G401 (cell line): ENCODE data around the gene SPATA31D1. TPM values are rescaled to one million over a fixed set of nuclear protein-coding genes. Genes with fewer than 3 reads are reported as not detected.
"Not testable (repeated sequence)": the region's sequence is repeated elsewhere in the genome, so short reads cannot be mapped to it uniquely, and the experiment has no call there.

Experiments
- DNase-seq: peaks from one replicate; pipeline ENCODE4 v3.0.0-alpha.2; 2015; ENCODE audit warnings: low spot score
- in situ Hi-C: cut with HindIII; loops from 2 replicates; pipeline ENCODE4 v1.10.0; 2016; ENCODE audit warnings: low sequenced_read_pairs, mixed read lengths
- total RNA-seq: library from RNA; depleted of rRNA; stranded (reverse); fragments of >200 nt; shearing (Covaris generic); gene quantifications from 2 replicates; pipeline ENCODE4 v1.2.3, GENCODE V29; 2014; rRNA removed

The SPATA31D1 gene
- not detected in 2 replicates for total RNA-seq

GRCh38 chr9:81988472-81988871 lies at the start of gene SPATA31D1:
SPATA31D1 (plus strand) TSS chr9:81988772; CDS start chr9:81988819, 47 bp downstream.
- DNase-seq, in situ Hi-C loops: not testable (repeated sequence)

- DNase-seq, in situ Hi-C loops: not testable (repeated sequence)
These were observed 45.2 kb upstream of the SPATA31D1 start, which contains the start of gene SPATA31D3 for GRCh38 chr9:81943393-81943792. SPATA31D3 (plus strand) TSS chr9:81943500; CDS start chr9:81943586, 86 bp downstream.

- DNase-seq, in situ Hi-C loops: not testable (repeated sequence)
These were observed 39.9 kb upstream of the SPATA31D1 start for GRCh38 chr9:81948650-81949049.

GRCh38 chr9:81953096-81953495 lies 35.5 kb upstream of the SPATA31D1 start:
- in situ Hi-C loops, result no loop called here
- DNase-seq, result no peak

- in situ Hi-C loops, result no loop called here
- DNase-seq, result no peak
These were observed 32.9 kb upstream of the SPATA31D1 start for GRCh38 chr9:81955625-81956024.

GRCh38 chr9:81964218-81965171 lies 24.1 kb upstream of the SPATA31D1 start:
- DNase-seq, result no peak
- in situ Hi-C loops, result no loop called here

- in situ Hi-C loops, result no loop called here
- DNase-seq, result peak; percentile 80
These were observed 20.5 kb upstream of the SPATA31D1 start for GRCh38 chr9:81968026-81968425.

GRCh38 chr9:81969971-81970370 lies 18.6 kb upstream of the SPATA31D1 start:
- in situ Hi-C loops, result no loop called here
- DNase-seq, result no peak

GRCh38 chr9:81971727-81972126 lies 16.8 kb upstream of the SPATA31D1 start:
- in situ Hi-C loops, result no loop called here
- DNase-seq, result no peak

DNA sequence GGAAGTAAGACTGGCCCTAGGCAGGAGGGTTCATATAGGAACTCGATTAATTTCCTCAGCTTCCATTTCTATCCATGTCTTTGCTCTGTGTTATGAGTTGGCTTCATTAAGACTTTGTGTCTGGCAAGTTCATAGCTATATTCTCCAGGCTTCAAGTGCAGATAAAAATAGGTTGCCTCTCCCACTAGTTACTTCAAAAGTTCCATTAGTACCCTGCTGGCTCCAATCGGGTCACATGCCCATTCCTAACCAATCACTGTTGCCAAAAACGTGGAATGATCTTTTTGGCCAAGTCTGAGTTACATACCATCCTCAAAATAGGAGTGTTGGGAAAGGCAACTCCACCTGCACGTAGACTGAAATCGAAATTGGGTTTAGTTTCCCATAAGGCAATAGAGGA lies 13.8 kb upstream of the SPATA31D1 start:
- DNase-seq, result no peak
- in situ Hi-C loops, result no loop called here

DNA sequence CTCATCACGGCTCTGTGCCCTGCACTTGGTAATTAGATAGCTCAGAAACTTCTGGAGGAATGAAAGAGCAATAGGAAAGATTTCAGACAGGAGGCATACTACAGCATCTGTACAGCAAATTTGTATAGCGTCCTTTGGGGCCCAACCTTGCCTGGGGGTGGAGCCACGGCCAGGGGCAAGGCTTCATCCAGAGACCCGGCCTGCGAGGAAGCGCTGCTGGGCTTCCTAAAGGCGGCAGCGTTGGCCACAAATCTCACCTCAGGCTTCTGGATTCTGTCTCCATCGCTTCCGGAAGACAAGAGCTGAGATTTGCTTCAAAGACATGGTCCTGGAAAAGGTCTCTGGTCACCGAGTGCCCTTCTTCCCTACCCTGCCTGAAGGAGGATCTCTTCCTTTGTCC lies 12.2 kb upstream of the SPATA31D1 start:
- DNase-seq, result no peak
- in situ Hi-C loops, result no loop called here

GRCh38 chr9:81979196-81979595 lies 9.4 kb upstream of the SPATA31D1 start:
- in situ Hi-C loops, result no loop called here
- DNase-seq, result no peak

DNA sequence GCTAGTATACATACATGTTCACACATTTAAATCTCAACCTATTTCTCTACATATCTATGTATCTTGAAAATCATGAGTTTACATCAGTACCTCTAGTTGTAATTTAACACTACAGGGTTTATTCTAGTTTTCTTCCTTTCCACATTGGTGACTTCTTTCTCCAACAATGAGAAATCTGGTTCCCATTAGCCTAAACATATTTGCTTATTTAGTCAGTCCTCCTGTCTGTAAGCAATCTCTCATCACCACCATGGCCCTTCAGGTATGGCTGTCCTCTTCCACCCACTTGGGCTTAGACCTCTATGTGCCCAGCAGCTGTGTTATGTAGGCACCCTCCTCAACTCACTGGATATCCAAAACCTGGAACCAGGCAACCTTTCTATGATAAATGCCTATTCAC lies 8.0 kb upstream of the SPATA31D1 start:
- no peak for DNase-seq
- in situ Hi-C loops, result no loop called here

DNA sequence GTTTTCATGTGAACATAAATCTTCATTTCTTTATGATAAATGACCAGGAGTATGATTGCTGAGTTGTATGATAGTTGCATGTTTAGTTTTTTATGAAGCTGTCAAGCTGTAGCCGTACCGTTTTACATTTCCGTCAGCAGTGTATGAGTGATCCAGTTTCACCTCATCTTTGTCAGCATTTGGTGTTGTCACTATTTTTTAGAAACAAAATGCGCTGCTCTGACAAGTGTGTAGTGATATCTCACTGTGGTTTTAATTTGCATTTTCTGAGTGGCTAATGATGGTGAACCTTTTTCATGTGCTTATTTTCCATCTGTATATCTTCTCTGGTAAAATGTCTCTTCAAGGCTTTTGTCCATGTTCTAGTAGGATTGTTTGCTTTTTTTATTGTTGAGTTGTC lies 6.7 kb upstream of the SPATA31D1 start:
- no peak for DNase-seq
- in situ Hi-C loops, result no loop called here

DNA sequence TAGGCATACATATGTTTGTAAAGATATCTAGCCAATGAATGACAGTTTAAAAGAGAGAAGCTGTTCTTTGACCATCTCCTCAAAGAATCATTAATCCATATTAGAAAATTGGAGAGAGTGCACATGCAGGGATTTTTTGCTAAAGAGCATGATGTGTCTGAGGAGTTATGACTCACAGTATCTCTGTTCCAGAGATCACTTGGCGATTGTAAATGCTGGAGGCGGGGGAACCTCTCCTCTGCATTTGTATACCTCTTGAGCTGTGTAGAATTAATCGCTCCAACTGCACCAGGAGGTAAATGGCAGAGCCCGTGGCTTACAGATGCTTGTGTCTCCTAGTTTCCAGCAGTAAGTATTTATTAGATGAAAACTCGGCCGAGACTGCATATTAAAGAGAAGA lies 3.6 kb upstream of the SPATA31D1 start:
- no peak for DNase-seq
- in situ Hi-C loops, result no loop called here

- no peak for DNase-seq
- in situ Hi-C loops, result no loop called here
These were observed 2.5 kb upstream of the SPATA31D1 start for GRCh38 chr9:81986051-81986450.

DNA sequence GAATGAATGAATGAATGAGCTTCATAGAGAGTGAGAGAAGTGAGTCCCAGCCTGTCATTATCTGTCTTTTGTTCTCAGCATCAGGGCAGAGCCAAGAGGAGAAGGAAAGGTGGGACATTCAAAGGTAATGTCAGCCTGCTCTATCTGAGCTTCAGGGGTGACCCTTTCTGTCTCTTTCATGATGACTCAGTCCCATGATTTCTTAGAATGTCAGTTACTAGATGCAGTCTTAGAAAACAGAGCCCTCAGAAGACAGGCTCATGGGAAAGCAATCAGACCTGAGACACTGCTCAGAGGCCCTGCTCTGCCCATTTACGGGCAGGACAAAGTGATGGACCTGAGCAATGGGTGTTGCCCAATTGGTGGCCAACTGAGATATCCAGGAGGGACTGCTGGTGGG lies 1.1 kb downstream of the SPATA31D1 start:
- in situ Hi-C loops, result no loop called here
- DNase-seq, result no peak

- in situ Hi-C loops, result no loop called here
These were observed 5.1 kb downstream of the SPATA31D1 start for GRCh38 chr9:81993656-81994055.

GRCh38 chr9:81999806-82000205 lies 11.2 kb downstream of the SPATA31D1 start:
- DNase-seq, result peak; percentile 29
- in situ Hi-C loops, result no loop called here

More at GRCh38 chr9:81993656-81994055, 5.1 kb downstream of the SPATA31D1 start:
- no peak for DNase-seq

DNA sequence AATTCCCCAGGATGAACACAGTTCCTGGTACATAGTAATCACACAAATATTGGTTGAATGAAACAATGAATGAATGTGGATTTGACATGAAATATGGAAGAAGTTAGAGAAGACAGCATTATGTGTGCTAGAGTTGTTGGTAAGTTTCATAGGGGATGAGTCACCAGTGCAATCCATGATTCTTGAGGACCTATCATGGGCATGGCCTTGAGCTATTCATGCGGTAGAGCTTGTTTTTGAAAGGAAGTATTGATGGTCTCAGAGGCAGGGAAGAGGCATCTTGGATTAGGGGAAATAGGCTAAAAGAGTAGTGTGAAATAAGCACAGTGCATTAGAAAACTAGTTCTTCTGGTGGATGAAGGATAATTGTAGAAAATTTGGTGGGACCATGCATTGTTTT lies 22.1 kb downstream of the SPATA31D1 start:
- in situ Hi-C loops, result no loop called here
- no peak for DNase-seq

GRCh38 chr9:82011133-82011532 lies 22.6 kb downstream of the SPATA31D1 start:
- in situ Hi-C loops, result no loop called here
- no peak for DNase-seq
